HepG2 (cell line): ENCODE data around the gene POLQ. TPM values are rescaled to one million over a fixed set of nuclear protein-coding genes. Genes with fewer than 3 reads are reported as not detected.

Experiments used
- ATAC-seq: fragments of 200-7000 bp; cut with Tn5 transposase; 3 replicates; pipeline ENCODE4 v1.9.1; 2020; ENCODE audit warnings: mild to moderate bottlenecking, moderate library complexity
- BruUV-seq: library from RNA; stranded (reverse); fragments of 400-500 nt; replicated peaks from 2 replicates; lab custom pipeline; 2021; lab: Mats Ljungman, UMichigan
- CTCF ChIA-PET: fragments of 300-600 bp; formaldehyde crosslinking; extraction: SDS; loops from one replicate; lab custom pipeline; 2021; ENCODE audit warnings: low total read pairs, inconsistent platforms, low intra/inter-chr PET ratio; lab: Yijun Ruan, JAX
- POLR2A ChIA-PET: fragments of 350-600 bp; sonication (Branson Sonifier 250); formaldehyde crosslinking; loops from one replicate; lab custom pipeline; 2020; ENCODE audit warnings: antibody characterized with exemption, inconsistent platforms; lab: Yijun Ruan, JAX
- DNase-seq: peaks from one replicate; pipeline ENCODE4 v3.0.0-alpha.2; 2015; ENCODE audit warnings: low spot score
- FAIRE-seq: peaks from 3 replicates; lab custom pipeline; 2011; peaks lifted over from hg19 to GRCh38; lab: Jason Lieb, UNC
- H2AFZ ChIP-seq: one replicate; pipeline ENCODE4 v1.6.1; 2011; ENCODE audit warnings: low read length, inconsistent platforms
- H3K27ac ChIP-seq: fragments of 300-600 bp; 3 replicates; pipeline ENCODE4 v1.8.0; 2011; ENCODE audit warnings: mixed run types, mild to moderate bottlenecking, mixed read lengths, low read length, inconsistent platforms; ENCODE audit not compliant: insufficient read depth; ENCODE audit errors: extremely low read length
- H3K27me3 ChIP-seq, 2 experiments: fragments of 200-600 bp in 1 of 2; 2 replicates in 1 of 2; 3 replicates in 1 of 2; pipeline versions ENCODE4 v1.6.0 to v1.8.0; 2011; ENCODE audit warnings: low read length in 2 of 2, mild to moderate bottlenecking in 2 of 2, moderate library complexity in 2 of 2, inconsistent platforms in 1 of 2; ENCODE audit not compliant: insufficient read depth in 2 of 2, control insufficient read depth in 1 of 2
- H3K36me3 ChIP-seq, 2 experiments: fragments of 200-600 bp in 1 of 2; replicated peaks in 1 of 2; 2 replicates in 1 of 2; 3 replicates in 1 of 2; pipeline versions ENCODE4 v1.5.1 to v1.8.0; 2011; ENCODE audit warnings: low read length in 2 of 2, inconsistent platforms in 1 of 2; ENCODE audit not compliant: insufficient read depth in 2 of 2, control insufficient read depth in 1 of 2
- H3K4me1 ChIP-seq: 2 replicates; pipeline ENCODE4 v1.5.1; 2012; ENCODE audit warnings: low read length, inconsistent platforms; ENCODE audit not compliant: insufficient read depth
- H3K4me2 ChIP-seq: 2 replicates; pipeline ENCODE4 v1.6.0; 2011; ENCODE audit warnings: low read depth, low read length, inconsistent platforms
- H3K4me3 ChIP-seq, 3 experiments: fragments of 200-600 bp in 1 of 3; sonication (generic), shearing (Covaris generic) in 1 of 3; replicated peaks in 1 of 3; 2 replicates each; pipeline ENCODE4 v1.5.1; 2011 to 2016; ENCODE audit warnings: low read length in 3 of 3, inconsistent platforms in 2 of 3, low read depth in 2 of 3, mild to moderate bottlenecking in 2 of 3, control low read depth in 1 of 3, mixed read lengths in 1 of 3; ENCODE audit not compliant: insufficient read depth in 1 of 3
- H3K79me2 ChIP-seq: one replicate; pipeline ENCODE4 v1.6.1; 2011; ENCODE audit warnings: low read length, inconsistent platforms; ENCODE audit not compliant: insufficient read depth
- H3K9ac ChIP-seq: 2 replicates; pipeline ENCODE4 v1.6.0; 2011; ENCODE audit warnings: mild to moderate bottlenecking, low read depth, low read length, inconsistent platforms; ENCODE audit not compliant: insufficient read depth
- H3K9me3 ChIP-seq: 2 replicates; pipeline ENCODE4 v1.5.1; 2012; ENCODE audit warnings: mild to moderate bottlenecking, low read length
- H4K20me1 ChIP-seq: 2 replicates; pipeline ENCODE4 v1.6.0; 2011; ENCODE audit warnings: inconsistent platforms, mild to moderate bottlenecking, low read length, moderate library complexity; ENCODE audit not compliant: insufficient read depth
- ADNP ChIP-seq: sonication (generic); formaldehyde crosslinking; IDR thresholded peaks from 2 replicates; pipeline ENCODE4 v1.4.0; 2020; ENCODE audit warnings: missing genetic modification reagents
- AGO2 ChIP-seq: fragments of 200-400 bp; formaldehyde crosslinking; optimal IDR thresholded peaks from 2 replicates; pipeline ENCODE3; 2017; ENCODE audit warnings: mild to moderate bottlenecking, low read depth, low read length, moderate library complexity
- BRCA1 ChIP-seq: sonication (generic); formaldehyde crosslinking; IDR thresholded peaks from 2 replicates; pipeline ENCODE4 v1.4.0; 2020; ENCODE audit warnings: missing genetic modification reagents
- DBP ChIP-seq: sonication (generic); formaldehyde crosslinking; IDR thresholded peaks from 2 replicates; pipeline ENCODE4 v1.4.0; 2020; ENCODE audit warnings: missing genetic modification reagents; ENCODE audit errors: not compliant biosample characterization
- GMEB1 ChIP-seq: sonication (generic); formaldehyde crosslinking; IDR thresholded peaks from 2 replicates; pipeline ENCODE4 v1.5.1; 2020; ENCODE audit warnings: missing genetic modification reagents, mild to moderate bottlenecking, borderline replicate concordance
- MEIS2 ChIP-seq: sonication (generic); formaldehyde crosslinking; IDR thresholded peaks from 2 replicates; pipeline ENCODE4 v1.9.0; 2021; ENCODE audit warnings: mild to moderate bottlenecking, missing genetic modification reagents
- MIER2 ChIP-seq: IDR thresholded peaks from 2 replicates; pipeline ENCODE4 v1.6.1; 2016; ENCODE audit warnings: missing biosample characterization, missing genetic modification reagents
- NFE2L2 ChIP-seq: fragments of 150-350 bp; IDR thresholded peaks from 2 replicates; pipeline ENCODE4 v1.6.1; 2014; ENCODE audit warnings: low read length
- SETDB1 ChIP-seq: sonication (generic); formaldehyde crosslinking; IDR thresholded peaks from 2 replicates; pipeline ENCODE4 v1.5.1; 2020; ENCODE audit warnings: missing genetic modification reagents, mild to moderate bottlenecking, borderline replicate concordance
- ZFP36 ChIP-seq: fragments of 150-350 bp; IDR thresholded peaks from 2 replicates; pipeline ENCODE4 v1.6.1; 2018; ENCODE audit warnings: borderline replicate concordance, low read length, low read depth; ENCODE audit not compliant: partially characterized antibody
- ZNF10 ChIP-seq: sonication (generic); formaldehyde crosslinking; IDR thresholded peaks from 2 replicates; pipeline ENCODE4 v1.4.0; 2020; ENCODE audit warnings: mild to moderate bottlenecking, low read depth, missing genetic modification reagents, borderline replicate concordance
- ZNF331 ChIP-seq: sonication (generic); formaldehyde crosslinking; IDR thresholded peaks from 2 replicates; pipeline ENCODE4 v1.4.0; 2020; ENCODE audit warnings: missing genetic modification reagents
- ZNF576 ChIP-seq: sonication (generic); formaldehyde crosslinking; IDR thresholded peaks from 2 replicates; pipeline ENCODE4 v1.4.0; 2020; ENCODE audit warnings: mild to moderate bottlenecking, missing genetic modification reagents
- ZNF724P ChIP-seq: sonication (generic); formaldehyde crosslinking; IDR thresholded peaks from 2 replicates; pipeline ENCODE4 v1.8.0; 2022; ENCODE audit warnings: missing genetic modification reagents, borderline replicate concordance
- ZSCAN30 ChIP-seq: sonication (generic); formaldehyde crosslinking; IDR thresholded peaks from 2 replicates; pipeline ENCODE4 v1.5.0; 2020; ENCODE audit warnings: mild to moderate bottlenecking, missing genetic modification reagents
- WGBS: methylation state at CpG from one replicate; pipeline ENCODE4 v1.1.6; 2017; ENCODE audit warnings: low lambda C conversion rate; 5-methylcytosine and 5-hydroxymethylcytosine counted together
- in situ Hi-C: cut with HindIII; loops from 2 replicates; pipeline ENCODE4 v1.10.0; 2017; ENCODE audit warnings: low pct_unique_long_range_greater_than_20kb; ENCODE audit not compliant: extremely low pct_ligation_motif_present
- intact Hi-C: fragments of 100-400 bp; cut with micrococcal nuclease; formaldehyde crosslinking; loops from one replicate; pipeline ENCODE4 v1.10.0; 2022; ENCODE audit not compliant: unreplicated experiment
- polyA plus RNA-seq, 8 experiments: library from polyadenylated mRNA; depleted of rRNA in 3 of 8; stranded (reverse) in 7 of 8; unstranded in 1 of 8; fragments of >200 nt; fragmentation: Illumina TruSeq in 4 of 8; extraction: Trizol in 4 of 8; gene quantifications; 2 replicates each; pipeline versions ENCODE4 v1.2.1 to v1.2.3, GENCODE V29; 2011 to 2016; ENCODE audit warnings: low read depth in 4 of 8, missing spikeins in 1 of 8, mixed read lengths in 1 of 8; ENCODE audit not compliant: insufficient read depth in 1 of 8
- total RNA-seq, 5 experiments: library from RNA; depleted of rRNA; stranded (reverse); fragments of >200 nt; fragmentation: Illumina TruSeq; extraction: Trizol; gene quantifications; 2 replicates each; pipeline ENCODE4 v1.2.3, GENCODE V29; 2016; ENCODE audit warnings: low read depth in 1 of 5
- TF ChIP-seq, protein P1 (sequence below): sonication (generic); formaldehyde crosslinking; IDR thresholded peaks from 2 replicates; pipeline ENCODE4 v1.4.0; 2020; ENCODE audit warnings: missing genetic modification reagents

POLQ gene
- total and polyA plus RNA-seq, 2 of the 13 experiments (the other 11 are each of a cell fraction or from before 2014, with no cell fraction given) = 2.5 to 18.6 TPM

DNA sequence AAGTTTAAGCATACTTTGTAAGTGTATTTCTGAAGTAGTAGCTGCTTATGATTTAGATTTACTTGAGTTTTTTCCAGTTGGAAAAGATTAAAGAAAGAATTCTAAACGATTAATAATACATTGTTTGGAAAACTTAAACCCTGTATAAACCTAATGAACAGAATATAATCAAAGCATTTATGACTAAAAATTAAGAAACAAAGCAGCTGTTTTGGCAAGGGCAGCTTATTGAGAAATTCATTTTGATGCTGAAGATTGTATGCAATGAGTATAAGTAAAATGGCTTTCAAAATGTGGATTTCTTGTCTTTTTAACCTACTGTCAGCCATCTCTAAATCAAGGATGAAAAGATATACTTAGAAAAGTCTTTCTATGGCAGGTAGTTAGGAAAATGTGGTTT lies 140.2 kb downstream of the POLQ start:
- Histone ChIP-seq H3K27ac (no peak overlapping the region), H3K27me3 (no peaks in the 10 kb centered on the region), H3K36me3 (no peaks in the 10 kb centered on the region), H3K9ac (no peak overlapping the region), H3K4me3 (no peak overlapping the region), H3K79me2 (no peaks in the 10 kb centered on the region), H3K4me2 (no peak overlapping the region), H2AFZ (no peak overlapping the region), H3K4me1 (no peaks in the 10 kb centered on the region), H3K9me3 (no peaks in the 10 kb centered on the region), H4K20me1 (no peaks in the 10 kb centered on the region)
- DNase-seq (no peak), ATAC-seq (no peak), FAIRE-seq (no peak)
- CTCF ChIA-PET = no interaction called here
- no TSS peak for BruUV-seq
- intact Hi-C loops = no loop called here
- WGBS = 0% methylated on average over 1 of the region's 1 CpG
- in situ Hi-C loops = no loop called here
- POLR2A ChIA-PET = no interaction called here
- TF ChIP-seq ZNF331 (CRISPR knock-in tag) (no peak), ZNF10 (no peak), NFE2L2 (no peak), BRCA1 (CRISPR knock-in tag) (no peak), GMEB1 (CRISPR knock-in tag) (no peak), ADNP (CRISPR knock-in tag) (no peak), MEIS2 (CRISPR knock-in tag) (no peak), ZFP36 (no peak), DBP (CRISPR knock-in tag) (no peak), ZNF724P (no peak), MIER2 (no peak), SETDB1 (CRISPR knock-in tag) (no peak), ZSCAN30 (CRISPR knock-in tag) (no peak), AGO2 (no peak), ZNF576 (no peak)
- TF ChIP-seq, protein P1, sequence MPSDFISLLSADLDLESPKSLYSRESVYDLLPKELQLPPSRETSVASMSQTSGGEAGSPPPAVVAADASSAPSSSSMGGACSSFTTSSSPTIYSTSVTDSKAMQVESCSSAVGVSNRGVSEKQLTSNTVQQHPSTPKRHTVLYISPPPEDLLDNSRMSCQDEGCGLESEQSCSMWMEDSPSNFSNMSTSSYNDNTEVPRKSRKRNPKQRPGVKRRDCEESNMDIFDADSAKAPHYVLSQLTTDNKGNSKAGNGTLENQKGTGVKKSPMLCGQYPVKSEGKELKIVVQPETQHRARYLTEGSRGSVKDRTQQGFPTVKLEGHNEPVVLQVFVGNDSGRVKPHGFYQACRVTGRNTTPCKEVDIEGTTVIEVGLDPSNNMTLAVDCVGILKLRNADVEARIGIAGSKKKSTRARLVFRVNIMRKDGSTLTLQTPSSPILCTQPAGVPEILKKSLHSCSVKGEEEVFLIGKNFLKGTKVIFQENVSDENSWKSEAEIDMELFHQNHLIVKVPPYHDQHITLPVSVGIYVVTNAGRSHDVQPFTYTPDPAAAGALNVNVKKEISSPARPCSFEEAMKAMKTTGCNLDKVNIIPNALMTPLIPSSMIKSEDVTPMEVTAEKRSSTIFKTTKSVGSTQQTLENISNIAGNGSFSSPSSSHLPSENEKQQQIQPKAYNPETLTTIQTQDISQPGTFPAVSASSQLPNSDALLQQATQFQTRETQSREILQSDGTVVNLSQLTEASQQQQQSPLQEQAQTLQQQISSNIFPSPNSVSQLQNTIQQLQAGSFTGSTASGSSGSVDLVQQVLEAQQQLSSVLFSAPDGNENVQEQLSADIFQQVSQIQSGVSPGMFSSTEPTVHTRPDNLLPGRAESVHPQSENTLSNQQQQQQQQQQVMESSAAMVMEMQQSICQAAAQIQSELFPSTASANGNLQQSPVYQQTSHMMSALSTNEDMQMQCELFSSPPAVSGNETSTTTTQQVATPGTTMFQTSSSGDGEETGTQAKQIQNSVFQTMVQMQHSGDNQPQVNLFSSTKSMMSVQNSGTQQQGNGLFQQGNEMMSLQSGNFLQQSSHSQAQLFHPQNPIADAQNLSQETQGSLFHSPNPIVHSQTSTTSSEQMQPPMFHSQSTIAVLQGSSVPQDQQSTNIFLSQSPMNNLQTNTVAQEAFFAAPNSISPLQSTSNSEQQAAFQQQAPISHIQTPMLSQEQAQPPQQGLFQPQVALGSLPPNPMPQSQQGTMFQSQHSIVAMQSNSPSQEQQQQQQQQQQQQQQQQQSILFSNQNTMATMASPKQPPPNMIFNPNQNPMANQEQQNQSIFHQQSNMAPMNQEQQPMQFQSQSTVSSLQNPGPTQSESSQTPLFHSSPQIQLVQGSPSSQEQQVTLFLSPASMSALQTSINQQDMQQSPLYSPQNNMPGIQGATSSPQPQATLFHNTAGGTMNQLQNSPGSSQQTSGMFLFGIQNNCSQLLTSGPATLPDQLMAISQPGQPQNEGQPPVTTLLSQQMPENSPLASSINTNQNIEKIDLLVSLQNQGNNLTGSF (CRISPR knock-in tag) = no peak
